GM06990 (cell line): ENCODE measurements around the gene MGLL.

Source experiments
- DNase-seq: peaks from one replicate; pipeline ENCODE4 v3.0.0-alpha.2; 2011; ENCODE audit not compliant: insufficient read length; ENCODE audit errors: extremely low read depth
- H3K27me3 ChIP-seq: replicated peaks from 2 replicates; pipeline ENCODE4 v1.6.0; 2011; ENCODE audit warnings: low read length; ENCODE audit not compliant: control insufficient read depth, insufficient read depth
- H3K36me3 ChIP-seq: 2 replicates; pipeline ENCODE4 v1.5.1; 2011; ENCODE audit warnings: low read length; ENCODE audit not compliant: control insufficient read depth, insufficient read depth
- H3K4me3 ChIP-seq: replicated peaks from 2 replicates; pipeline ENCODE4 v1.5.1; 2011; ENCODE audit warnings: low read depth, mild to moderate bottlenecking, control low read depth, low read length
- TF ChIP-seq, protein P1 (sequence below): IDR thresholded peaks from 2 replicates; pipeline ENCODE4 v1.5.1; 2011; ENCODE audit warnings: low read length, control low read depth, mild to moderate bottlenecking, inconsistent platforms; ENCODE audit not compliant: insufficient read depth, poor library complexity, severe bottlenecking

Gene MGLL

DNA sequence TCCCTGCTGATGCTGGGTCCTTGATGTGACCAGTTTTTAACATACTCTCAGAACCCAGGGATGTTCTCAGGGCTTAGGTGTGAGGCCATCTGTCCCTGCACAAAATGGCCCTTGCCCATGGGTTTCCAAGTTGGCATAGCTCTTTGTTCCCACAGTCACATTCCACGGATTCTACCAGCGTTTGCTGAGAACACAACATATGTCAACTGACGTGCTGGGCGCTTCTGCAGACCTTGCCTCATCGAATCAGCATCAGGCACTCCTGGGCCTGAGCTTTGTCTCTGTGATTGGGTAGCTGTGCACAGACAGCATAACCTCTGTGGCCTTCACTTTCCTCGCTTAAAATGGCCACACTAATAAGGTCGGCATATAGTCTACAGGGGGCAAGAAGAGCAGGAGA is 69.0 kb downstream of the MGLL start:
- DNase-seq = no peak
- 0 out of 2 replicates have a peak, but pooled peaks cover 2% of the 10 kb centered on the region for H3K36me3 ChIP-seq
- TF ChIP-seq, protein P1, sequence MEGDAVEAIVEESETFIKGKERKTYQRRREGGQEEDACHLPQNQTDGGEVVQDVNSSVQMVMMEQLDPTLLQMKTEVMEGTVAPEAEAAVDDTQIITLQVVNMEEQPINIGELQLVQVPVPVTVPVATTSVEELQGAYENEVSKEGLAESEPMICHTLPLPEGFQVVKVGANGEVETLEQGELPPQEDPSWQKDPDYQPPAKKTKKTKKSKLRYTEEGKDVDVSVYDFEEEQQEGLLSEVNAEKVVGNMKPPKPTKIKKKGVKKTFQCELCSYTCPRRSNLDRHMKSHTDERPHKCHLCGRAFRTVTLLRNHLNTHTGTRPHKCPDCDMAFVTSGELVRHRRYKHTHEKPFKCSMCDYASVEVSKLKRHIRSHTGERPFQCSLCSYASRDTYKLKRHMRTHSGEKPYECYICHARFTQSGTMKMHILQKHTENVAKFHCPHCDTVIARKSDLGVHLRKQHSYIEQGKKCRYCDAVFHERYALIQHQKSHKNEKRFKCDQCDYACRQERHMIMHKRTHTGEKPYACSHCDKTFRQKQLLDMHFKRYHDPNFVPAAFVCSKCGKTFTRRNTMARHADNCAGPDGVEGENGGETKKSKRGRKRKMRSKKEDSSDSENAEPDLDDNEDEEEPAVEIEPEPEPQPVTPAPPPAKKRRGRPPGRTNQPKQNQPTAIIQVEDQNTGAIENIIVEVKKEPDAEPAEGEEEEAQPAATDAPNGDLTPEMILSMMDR = no peak
- H3K27me3 ChIP-seq = no peaks in the 10 kb centered on the region
- peak overlapping the region; percentile 61 for H3K4me3 ChIP-seq

DNA sequence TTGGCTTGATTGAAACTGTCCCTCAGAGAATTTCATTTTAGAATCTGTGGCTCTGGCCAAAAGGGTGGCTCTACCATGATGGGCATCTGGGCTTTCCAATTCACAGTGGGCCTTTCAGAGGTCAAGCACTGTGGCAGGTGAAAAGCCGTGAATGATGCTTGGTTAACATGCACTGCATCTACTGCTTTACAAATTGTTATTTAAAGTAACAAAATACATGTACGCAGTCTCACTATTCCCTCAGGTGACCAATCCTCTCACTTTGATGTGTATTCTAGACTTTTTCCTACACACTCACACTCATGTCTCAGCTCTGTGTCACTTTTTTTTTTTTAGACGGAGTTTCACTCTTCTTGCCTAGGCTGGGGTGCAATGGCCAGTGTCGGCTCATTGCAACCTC is 70.5 kb downstream of the MGLL start:
- Histone ChIP-seq H3K36me3 (peaks cover 4% of the 10 kb centered on the region; the same call in 1 of the 2 replicates), H3K4me3 (peak overlapping the region; percentile 55), H3K27me3 (no peaks in the 10 kb centered on the region)
- TF ChIP-seq, protein P1 = no peak
- no peak for DNase-seq

DNA sequence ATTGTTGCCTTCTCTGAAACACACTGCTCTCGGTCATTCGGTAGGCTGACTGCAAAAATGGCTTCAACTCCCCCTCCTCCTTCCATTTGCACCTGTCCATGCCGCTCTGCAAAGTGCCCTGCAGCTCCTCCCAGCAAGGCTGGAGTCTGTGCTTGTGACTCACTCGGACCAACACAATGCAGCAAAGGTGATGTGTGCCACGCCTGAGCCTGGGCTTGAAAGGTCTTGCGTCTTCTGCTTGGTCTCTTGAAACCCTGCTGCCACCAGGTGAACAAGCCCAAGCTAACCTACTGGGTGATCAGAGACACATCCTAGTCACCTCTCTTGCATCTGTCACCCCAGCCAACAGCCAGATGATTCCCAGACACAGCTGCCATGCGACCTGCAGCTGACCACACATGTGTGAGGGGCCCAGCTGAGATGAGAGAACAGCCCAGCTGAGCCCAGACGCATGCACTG is 71.1 kb downstream of the MGLL start:
- Histone ChIP-seq H3K4me3 (peak overlapping the region; percentile 55), H3K27me3 (no peaks in the 10 kb centered on the region), H3K36me3 (peaks cover 4% of the 10 kb centered on the region; the same call in 1 of the 2 replicates)
- DNase-seq = peak; percentile 67
- TF ChIP-seq, protein P1 = no peak

DNA sequence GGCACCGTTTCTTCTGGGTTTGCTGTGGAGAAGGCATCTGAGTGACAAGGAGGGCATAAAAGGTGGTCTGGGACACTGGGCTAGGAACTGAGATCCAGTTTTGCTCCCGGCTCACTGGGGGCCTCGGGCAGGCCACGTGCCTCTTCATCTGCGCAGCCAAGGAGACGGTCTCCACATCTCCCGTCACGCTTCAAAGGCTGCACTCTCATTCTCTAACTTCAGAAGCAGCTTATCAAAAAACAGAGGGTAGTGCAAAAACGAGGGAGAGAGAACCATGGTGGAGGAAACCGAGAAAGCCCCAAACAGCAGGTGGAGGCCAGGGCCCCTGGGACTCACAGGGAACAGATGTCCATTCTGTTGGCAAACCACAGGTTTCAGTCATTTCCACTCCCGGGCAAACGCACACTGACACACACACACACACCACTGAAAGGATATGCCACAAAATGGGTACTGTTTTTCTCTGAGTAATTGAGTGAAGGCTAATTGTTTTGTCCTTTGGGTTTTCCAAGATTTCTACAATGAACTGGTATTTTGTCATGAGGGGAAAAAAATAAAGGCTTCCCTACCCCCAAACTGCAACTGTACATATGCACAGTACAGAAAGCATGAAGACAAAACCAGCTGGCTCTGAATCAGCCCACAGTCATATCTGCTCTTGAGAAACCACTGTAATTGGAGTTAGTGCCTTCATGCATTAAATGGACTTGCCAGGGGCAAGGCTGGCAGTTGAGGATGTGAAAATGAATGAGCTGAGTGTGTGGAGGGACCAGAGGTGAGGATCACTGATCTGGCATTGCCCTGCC is 71.9 kb downstream of the MGLL start:
- Histone ChIP-seq H3K4me3 (peak overlapping the region; percentile 55), H3K27me3 (no peaks in the 10 kb centered on the region), H3K36me3 (peaks cover 4% of the 10 kb centered on the region; the same call in 1 of the 2 replicates)
- TF ChIP-seq, protein P1 = no peak
- DNase-seq = peak; percentile 82

DNA sequence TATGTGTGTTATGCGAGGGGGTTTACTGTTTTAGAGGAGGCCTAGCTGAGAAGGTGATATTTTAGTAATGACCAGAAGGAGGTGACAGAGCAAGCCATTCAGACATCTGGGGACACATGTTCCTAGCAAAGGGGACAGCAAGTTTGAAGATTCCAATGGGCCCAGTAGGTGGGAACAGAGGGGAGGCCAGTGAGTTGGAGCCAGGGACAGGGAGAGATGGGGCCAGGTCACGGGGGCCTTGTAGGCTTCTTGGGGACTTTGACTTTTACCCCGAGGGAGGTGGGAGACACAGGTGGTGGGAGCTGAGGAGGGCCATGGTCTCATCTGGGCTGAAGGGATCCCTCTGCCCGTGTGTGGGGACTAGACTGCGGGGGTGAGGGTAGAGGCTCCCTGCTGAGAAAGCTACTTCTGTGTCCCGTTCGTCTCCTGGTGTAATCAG is 72.5 kb downstream of the MGLL start:
- Histone ChIP-seq H3K4me3 (no peak overlapping the region), H3K27me3 (no peaks in the 10 kb centered on the region), H3K36me3 (peaks cover 7% of the 10 kb centered on the region)
- TF ChIP-seq, protein P1 = peak; percentile 44
- peak; percentile 64 for DNase-seq

DNA sequence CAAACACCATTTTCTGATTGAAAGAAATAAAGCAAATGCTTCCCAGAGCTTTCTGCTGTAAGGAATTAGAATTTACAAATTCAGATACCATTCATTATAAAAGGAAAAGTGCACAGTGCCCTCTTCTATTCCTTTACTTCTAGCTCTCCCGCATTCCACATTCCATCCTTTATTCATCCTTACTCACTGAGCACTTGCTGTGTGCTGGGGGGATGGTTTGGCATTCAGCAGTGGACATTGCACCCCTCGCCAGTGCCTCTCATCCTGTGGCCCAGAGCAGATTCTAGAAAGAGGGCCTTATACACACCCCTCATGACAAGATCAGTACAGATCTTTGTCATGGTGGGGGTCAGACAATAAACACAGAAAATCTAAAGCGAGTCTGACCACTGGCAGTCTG is 73.0 kb downstream of the MGLL start:
- TF ChIP-seq, protein P1 = no peak
- H3K36me3 ChIP-seq = peaks cover 8% of the 10 kb centered on the region
- no peaks in the 10 kb centered on the region for H3K27me3 ChIP-seq
- H3K4me3 ChIP-seq = no peak overlapping the region
- DNase-seq = no peak
